WTC11 (cell line): ENCODE measurements around the gene CAMK2A. TPM values are rescaled to one million over a fixed set of nuclear protein-coding genes. Genes with fewer than 3 reads are reported as not detected.

Source experiments
- ATAC-seq: fragments of 200-7000 bp; cut with Tn5 transposase; 2 replicates; pipeline ENCODE4 v1.10.0; 2021; ENCODE audit warnings: mild to moderate bottlenecking, moderate library complexity
- CTCF ChIA-PET: fragments of 300-600 bp; sonication (Branson Sonifier 250); formaldehyde crosslinking; loops from one replicate; lab custom pipeline; 2021; ENCODE audit warnings: antibody characterized with exemption; lab: Charles Lee
- POLR2A ChIA-PET: fragments of 350-600 bp; sonication (Branson Sonifier 250); formaldehyde crosslinking; loops from one replicate; lab custom pipeline; 2021; ENCODE audit warnings: antibody characterized with exemption; lab: Charles Lee
- DNase-seq: peaks from one replicate; pipeline ENCODE4 v3.0.0; 2021; ENCODE audit warnings: low spot score
- H3K27ac Mint-ChIP-seq: 2 replicates; pipeline ENCODE4 v1.8.0; 2021; ENCODE audit warnings: mixed read lengths
- H3K27me3 Mint-ChIP-seq: 2 replicates; pipeline ENCODE4 v1.8.0; 2021; ENCODE audit warnings: low read depth, mild to moderate bottlenecking, moderate library complexity, mixed read lengths
- H3K36me3 Mint-ChIP-seq: 2 replicates; pipeline ENCODE4 v1.8.0; 2021; ENCODE audit warnings: mixed read lengths
- H3K4me1 Mint-ChIP-seq: 2 replicates; pipeline ENCODE4 v1.8.0; 2022; ENCODE audit warnings: mixed read lengths
- H3K4me3 Mint-ChIP-seq: 2 replicates; pipeline ENCODE4 v1.8.0; 2021; ENCODE audit warnings: mild to moderate bottlenecking, moderate library complexity, mixed read lengths
- H3K9me3 Mint-ChIP-seq: 2 replicates; pipeline ENCODE4 v1.8.0; 2021; ENCODE audit warnings: mixed read lengths
- ATF1 ChIP-seq: sonication (generic); formaldehyde crosslinking; IDR thresholded peaks from 2 replicates; pipeline ENCODE4 v1.8.1; 2023; ENCODE audit warnings: mild to moderate bottlenecking, moderate library complexity, missing genetic modification reagents
- FOXP4 ChIP-seq: sonication (generic); formaldehyde crosslinking; IDR thresholded peaks from 2 replicates; pipeline ENCODE4 v1.8.0; 2022; ENCODE audit warnings: mild to moderate bottlenecking, missing genetic modification reagents
- JAZF1 ChIP-seq: fragments of 250-450 bp; sonication (Bioruptor Pico); IDR thresholded peaks from 2 replicates; pipeline ENCODE4 v1.9.0; 2021; ENCODE audit warnings: moderate library complexity, mild to moderate bottlenecking, inconsistent platforms
- SOX15 ChIP-seq: fragments of 250-450 bp; sonication (Bioruptor Pico); IDR thresholded peaks from 2 replicates; pipeline ENCODE4 v1.9.0; 2021; ENCODE audit warnings: mild to moderate bottlenecking
- STAT6 ChIP-seq: sonication (generic); formaldehyde crosslinking; conservative IDR thresholded peaks from 2 replicates; pipeline ENCODE4 v1.8.1; 2023; ENCODE audit warnings: mild to moderate bottlenecking, low read depth, missing genetic modification reagents, moderate library complexity
- TP53 ChIP-seq: sonication (generic); formaldehyde crosslinking; IDR thresholded peaks from 2 replicates; pipeline ENCODE4 v1.8.1; 2023; ENCODE audit warnings: mild to moderate bottlenecking, missing genetic modification reagents
- ZBTB21 ChIP-seq: sonication (generic); formaldehyde crosslinking; IDR thresholded peaks from 2 replicates; pipeline ENCODE4 v1.8.1; 2023; ENCODE audit warnings: mild to moderate bottlenecking, missing genetic modification reagents, borderline replicate concordance
- ZNF219 ChIP-seq: sonication (generic); formaldehyde crosslinking; IDR thresholded peaks from 2 replicates; pipeline ENCODE4 v1.8.0; 2023; ENCODE audit warnings: missing genetic modification reagents, mild to moderate bottlenecking, borderline replicate concordance
- ZNF232 ChIP-seq: sonication (generic); formaldehyde crosslinking; IDR thresholded peaks from 2 replicates; pipeline ENCODE4 v1.8.0; 2022; ENCODE audit warnings: mild to moderate bottlenecking, missing genetic modification reagents
- ZNF263 ChIP-seq: sonication (generic); formaldehyde crosslinking; IDR thresholded peaks from 2 replicates; pipeline ENCODE4 v1.8.1; 2022; ENCODE audit warnings: low read depth, mild to moderate bottlenecking, moderate library complexity, missing genetic modification reagents
- ZNF281 ChIP-seq: sonication (generic); formaldehyde crosslinking; IDR thresholded peaks from 2 replicates; pipeline ENCODE4 v1.8.0; 2023; ENCODE audit warnings: mild to moderate bottlenecking, missing genetic modification reagents
- ZNF317 ChIP-seq: sonication (generic); formaldehyde crosslinking; IDR thresholded peaks from 2 replicates; pipeline ENCODE4 v1.8.1; 2023; ENCODE audit warnings: low read depth, mild to moderate bottlenecking, moderate library complexity, missing genetic modification reagents, borderline replicate concordance
- total RNA-seq: library from RNA; stranded (reverse); gene quantifications from 3 replicates; pipeline ENCODE4 v1.2.3, GENCODE V29; 2021
- TF ChIP-seq, protein P1 (sequence below): sonication (generic); formaldehyde crosslinking; IDR thresholded peaks from 2 replicates; pipeline ENCODE4 v1.8.1; 2022; ENCODE audit warnings: mild to moderate bottlenecking, missing genetic modification reagents, moderate library complexity, borderline replicate concordance
- TF ChIP-seq, protein P2 (sequence below): sonication (generic); formaldehyde crosslinking; IDR thresholded peaks from 2 replicates; pipeline ENCODE4 v1.8.1; 2022; ENCODE audit warnings: low read depth, missing genetic modification reagents, borderline replicate concordance
- TF ChIP-seq, protein P3 (sequence below): sonication (generic); formaldehyde crosslinking; IDR thresholded peaks from 2 replicates; pipeline ENCODE4 v1.8.1; 2022; ENCODE audit warnings: mild to moderate bottlenecking, moderate library complexity, missing genetic modification reagents
- TF ChIP-seq, protein P4 (sequence below): fragments of 250-450 bp; sonication (Bioruptor Pico); IDR thresholded peaks from 2 replicates; pipeline ENCODE4 v2.1.2; 2022; ENCODE audit warnings: mild to moderate bottlenecking, moderate library complexity

The CAMK2A gene
- total RNA-seq, 1 experiment from 2014 or later: 0.13 TPM

GRCh38 chr5:150325426-150325825 is 35.9 kb upstream of the CAMK2A start (continued):
- TF ChIP-seq FOXP4 (CRISPR knock-in tag) (no peak), STAT6 (CRISPR knock-in tag) (no peak)

GRCh38 chr5:150323819-150324218 is 34.2 kb upstream of the CAMK2A start:
- no peak overlapping the region for H3K4me3 Mint-ChIP-seq
- no peak for DNase-seq
- H3K9me3 Mint-ChIP-seq: peaks cover 5% of the 10 kb centered on the region; the same call in 1 of the 2 replicates
- peaks cover 9% of the 10 kb centered on the region for H3K4me1 Mint-ChIP-seq
- POLR2A ChIA-PET: no interaction called here
- H3K27me3 Mint-ChIP-seq: no peaks in the 10 kb centered on the region; the same call in 1 of the 2 replicates
- CTCF ChIA-PET: no interaction called here
- TF ChIP-seq SOX15 (CRISPR knock-in tag) (no peak), TP53 (no peak), ZNF232 (CRISPR knock-in tag) (no peak), ZNF219 (CRISPR knock-in tag) (no peak), JAZF1 (no peak), ZBTB21 (no peak), ZNF281 (CRISPR knock-in tag) (no peak), ZNF317 (CRISPR knock-in tag) (no peak), ZNF263 (CRISPR knock-in tag) (no peak), ATF1 (no peak)
- TF ChIP-seq, protein P1, sequence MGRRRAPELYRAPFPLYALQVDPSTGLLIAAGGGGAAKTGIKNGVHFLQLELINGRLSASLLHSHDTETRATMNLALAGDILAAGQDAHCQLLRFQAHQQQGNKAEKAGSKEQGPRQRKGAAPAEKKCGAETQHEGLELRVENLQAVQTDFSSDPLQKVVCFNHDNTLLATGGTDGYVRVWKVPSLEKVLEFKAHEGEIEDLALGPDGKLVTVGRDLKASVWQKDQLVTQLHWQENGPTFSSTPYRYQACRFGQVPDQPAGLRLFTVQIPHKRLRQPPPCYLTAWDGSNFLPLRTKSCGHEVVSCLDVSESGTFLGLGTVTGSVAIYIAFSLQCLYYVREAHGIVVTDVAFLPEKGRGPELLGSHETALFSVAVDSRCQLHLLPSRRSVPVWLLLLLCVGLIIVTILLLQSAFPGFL (CRISPR knock-in tag): no peak
- TF ChIP-seq, protein P2, sequence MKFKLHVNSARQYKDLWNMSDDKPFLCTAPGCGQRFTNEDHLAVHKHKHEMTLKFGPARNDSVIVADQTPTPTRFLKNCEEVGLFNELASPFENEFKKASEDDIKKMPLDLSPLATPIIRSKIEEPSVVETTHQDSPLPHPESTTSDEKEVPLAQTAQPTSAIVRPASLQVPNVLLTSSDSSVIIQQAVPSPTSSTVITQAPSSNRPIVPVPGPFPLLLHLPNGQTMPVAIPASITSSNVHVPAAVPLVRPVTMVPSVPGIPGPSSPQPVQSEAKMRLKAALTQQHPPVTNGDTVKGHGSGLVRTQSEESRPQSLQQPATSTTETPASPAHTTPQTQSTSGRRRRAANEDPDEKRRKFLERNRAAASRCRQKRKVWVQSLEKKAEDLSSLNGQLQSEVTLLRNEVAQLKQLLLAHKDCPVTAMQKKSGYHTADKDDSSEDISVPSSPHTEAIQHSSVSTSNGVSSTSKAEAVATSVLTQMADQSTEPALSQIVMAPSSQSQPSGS (CRISPR knock-in tag): no peak
- TF ChIP-seq, protein P3, sequence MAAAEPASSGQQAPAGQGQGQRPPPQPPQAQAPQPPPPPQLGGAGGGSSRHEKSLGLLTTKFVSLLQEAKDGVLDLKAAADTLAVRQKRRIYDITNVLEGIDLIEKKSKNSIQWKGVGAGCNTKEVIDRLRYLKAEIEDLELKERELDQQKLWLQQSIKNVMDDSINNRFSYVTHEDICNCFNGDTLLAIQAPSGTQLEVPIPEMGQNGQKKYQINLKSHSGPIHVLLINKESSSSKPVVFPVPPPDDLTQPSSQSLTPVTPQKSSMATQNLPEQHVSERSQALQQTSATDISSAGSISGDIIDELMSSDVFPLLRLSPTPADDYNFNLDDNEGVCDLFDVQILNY (CRISPR knock-in tag): no peak
- TF ChIP-seq, protein P4, sequence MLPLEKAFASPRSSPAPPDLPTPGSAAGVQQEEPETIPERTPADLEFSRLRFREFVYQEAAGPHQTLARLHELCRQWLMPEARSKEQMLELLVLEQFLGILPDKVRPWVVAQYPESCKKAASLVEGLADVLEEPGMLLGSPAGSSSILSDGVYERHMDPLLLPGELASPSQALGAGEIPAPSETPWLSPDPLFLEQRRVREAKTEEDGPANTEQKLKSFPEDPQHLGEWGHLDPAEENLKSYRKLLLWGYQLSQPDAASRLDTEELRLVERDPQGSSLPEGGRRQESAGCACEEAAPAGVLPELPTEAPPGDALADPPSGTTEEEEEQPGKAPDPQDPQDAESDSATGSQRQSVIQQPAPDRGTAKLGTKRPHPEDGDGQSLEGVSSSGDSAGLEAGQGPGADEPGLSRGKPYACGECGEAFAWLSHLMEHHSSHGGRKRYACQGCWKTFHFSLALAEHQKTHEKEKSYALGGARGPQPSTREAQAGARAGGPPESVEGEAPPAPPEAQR: no peak
- no peak for ATAC-seq
- no peaks in the 10 kb centered on the region for H3K36me3 Mint-ChIP-seq
- no peak overlapping the region for H3K27ac Mint-ChIP-seq
